ENCODE results near the gene RAPGEF2. TPM values are rescaled to one million over a fixed set of nuclear protein-coding genes. Genes with fewer than 3 reads are reported as not detected.

RAPGEF2 gene
- total and polyA plus RNA-seq, 2 experiments from 2014 or later, result 8.4 to 79.3 TPM

GRCh38 chr4:159269956-159270355 lies 167.1 kb downstream of the RAPGEF2 start:
- H3K79me2 ChIP-seq, result peaks cover 10% of the 10 kb centered on the region
- no peaks in the 10 kb centered on the region for H3K9me2 ChIP-seq (replicated peaks; ENCODE audit: insufficient read depth)
- no peaks in the 10 kb centered on the region for H3K36me3 ChIP-seq (replicated peaks; ENCODE audit: insufficient read depth, low read depth)
- no peak for DNase-seq (ENCODE audit: low spot score)
- H3K4me3 ChIP-seq, result no peak overlapping the region
- TF ChIP-seq EZH2 (IDR thresholded peaks at IDR 0.05; ENCODE audit: borderline replicate concordance), result no peak
- no peak for TF ChIP-seq CTCF (IDR thresholded peaks at IDR 0.05; ENCODE audit: poor library complexity)
- no peak for TF ChIP-seq EZH2phosphoT487 (IDR thresholded peaks at IDR 0.05; ENCODE audit: low read depth, severe bottlenecking, unreplicated experiment)
- peaks cover 12% of the 10 kb centered on the region for H3K4me1 ChIP-seq (ENCODE audit: insufficient read depth)
- no peak overlapping the region for H3K4me2 ChIP-seq
- H4K20me1 ChIP-seq (ENCODE audit: insufficient read depth, poor library complexity, severe bottlenecking), result no peaks in the 10 kb centered on the region
- no peak overlapping the region for H3K27ac ChIP-seq
- H3K27me3 ChIP-seq, result no peaks in the 10 kb centered on the region
- no peaks in the 10 kb centered on the region for H3K9me3 ChIP-seq (ENCODE audit: low read depth)
- no peak overlapping the region for H2AFZ ChIP-seq

- no peak for DNase-seq (ENCODE audit: low spot score)
- Histone ChIP-seq H3K36me3 (replicated peaks; ENCODE audit: insufficient read depth, low read depth) (no peaks in the 10 kb centered on the region), H3K4me3 (no peak overlapping the region), H3K4me2 (no peak overlapping the region), H4K20me1 (ENCODE audit: insufficient read depth, poor library complexity, severe bottlenecking) (no peaks in the 10 kb centered on the region), H3K27ac (no peak overlapping the region), H3K4me1 (ENCODE audit: insufficient read depth) (peaks cover 12% of the 10 kb centered on the region), H3K27me3 (no peaks in the 10 kb centered on the region), H2AFZ (no peak overlapping the region), H3K79me2 (peaks cover 21% of the 10 kb centered on the region), H3K9me2 (replicated peaks; ENCODE audit: insufficient read depth) (no peaks in the 10 kb centered on the region), H3K9me3 (ENCODE audit: low read depth) (no peaks in the 10 kb centered on the region)
- no peak for TF ChIP-seq CTCF (IDR thresholded peaks at IDR 0.05; ENCODE audit: poor library complexity)
- no peak for TF ChIP-seq EZH2 (IDR thresholded peaks at IDR 0.05; ENCODE audit: borderline replicate concordance)
- TF ChIP-seq EZH2phosphoT487 (IDR thresholded peaks at IDR 0.05; ENCODE audit: low read depth, severe bottlenecking, unreplicated experiment), result no peak
- 63% methylated on average over 4 of the region's 4 CpGs for WGBS (ENCODE audit: low lambda C conversion rate, missing lambda C conversion rate)
These were observed 169.0 kb downstream of the RAPGEF2 start for GRCh38 chr4:159271856-159272255.

GRCh38 chr4:159272273-159273140 lies 169.6 kb downstream of the RAPGEF2 start:
- TF ChIP-seq EZH2phosphoT487 (IDR thresholded peaks at IDR 0.05; ENCODE audit: low read depth, severe bottlenecking, unreplicated experiment) (no peak), CTCF (IDR thresholded peaks at IDR 0.05; ENCODE audit: poor library complexity) (no peak), EZH2 (IDR thresholded peaks at IDR 0.05; ENCODE audit: borderline replicate concordance) (no peak)
- no peaks in the 10 kb centered on the region for H4K20me1 ChIP-seq (ENCODE audit: insufficient read depth, poor library complexity, severe bottlenecking)
- no peak overlapping the region for H3K4me3 ChIP-seq
- H3K27me3 ChIP-seq, result no peaks in the 10 kb centered on the region
- peaks cover 21% of the 10 kb centered on the region for H3K79me2 ChIP-seq
- H3K9me2 ChIP-seq (replicated peaks; ENCODE audit: insufficient read depth), result no peaks in the 10 kb centered on the region
- no peak for DNase-seq (ENCODE audit: low spot score)
- H3K9me3 ChIP-seq (ENCODE audit: low read depth), result no peaks in the 10 kb centered on the region
- H2AFZ ChIP-seq, result no peak overlapping the region
- peak overlapping the region; percentile 5 for H3K27ac ChIP-seq
- H3K4me2 ChIP-seq, result no peak overlapping the region
- no peaks in the 10 kb centered on the region for H3K36me3 ChIP-seq (replicated peaks; ENCODE audit: insufficient read depth, low read depth)
- peaks cover 12% of the 10 kb centered on the region for H3K4me1 ChIP-seq (ENCODE audit: insufficient read depth)

Measured in hepatocyte (in vitro differentiated cells).